HG03442 (cell line): ENCODE results near the gene KRT27.
"Not testable (repeated sequence)": the region's sequence is repeated elsewhere in the genome, so short reads cannot be mapped to it uniquely, and the experiment has no call there.

Source experiments
- ATAC-seq: cut with Tn5 transposase; IDR thresholded peaks from one replicate; pipeline ENCODE4 v1.9.1; 2021; ENCODE audit warnings: mild to moderate bottlenecking, moderate library complexity; ENCODE audit not compliant: unreplicated experiment

Gene KRT27

GRCh38 chr17:40760105-40761016 is 22.0 kb downstream of the KRT27 start:
- ATAC-seq, result no peak

GRCh38 chr17:40755231-40755630 is 27.1 kb downstream of the KRT27 start, which contains the start of gene KRT25:
Gene KRT25, minus strand, starts transcription at chr17:40755331. Its CDS starts 60 bp downstream, at chr17:40755271.
- no peak for ATAC-seq

GRCh38 chr17:40753804-40754203 is 28.5 kb downstream of the KRT27 start:
- ATAC-seq, result no peak

GRCh38 chr17:40751065-40751464 is 31.3 kb downstream of the KRT27 start:
- no peak for ATAC-seq

GRCh38 chr17:40750391-40750790 is 32.0 kb downstream of the KRT27 start:
- ATAC-seq, result no peak

GRCh38 chr17:40748666-40749065 is 33.7 kb downstream of the KRT27 start:
- not testable (repeated sequence) for ATAC-seq

DNA sequence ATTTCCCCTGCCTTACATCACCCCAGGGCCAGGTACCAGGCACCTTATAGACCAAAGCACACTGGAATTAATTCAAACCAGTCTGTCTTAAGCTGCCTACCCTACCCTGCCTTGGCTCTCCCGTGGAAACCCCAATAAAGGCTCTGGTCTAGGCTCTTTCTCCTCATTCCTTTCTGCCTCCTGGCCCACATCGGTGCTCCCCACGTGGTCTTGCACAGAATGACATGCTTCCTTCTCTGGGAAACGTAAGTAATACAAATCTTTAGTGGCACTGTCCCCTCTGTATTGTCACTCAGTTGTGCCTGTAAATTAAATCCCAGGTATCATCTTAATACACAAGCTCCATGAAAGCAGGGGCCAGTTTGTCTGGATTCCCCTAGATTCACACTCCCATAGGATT is 43.8 kb downstream of the KRT27 start:
- ATAC-seq, result no peak

GRCh38 chr17:40735016-40735415 is 47.3 kb downstream of the KRT27 start:
- ATAC-seq, result no peak

- ATAC-seq, result no peak
Observed at GRCh38 chr17:40734018-40734417, 48.3 kb downstream of the KRT27 start.

DNA sequence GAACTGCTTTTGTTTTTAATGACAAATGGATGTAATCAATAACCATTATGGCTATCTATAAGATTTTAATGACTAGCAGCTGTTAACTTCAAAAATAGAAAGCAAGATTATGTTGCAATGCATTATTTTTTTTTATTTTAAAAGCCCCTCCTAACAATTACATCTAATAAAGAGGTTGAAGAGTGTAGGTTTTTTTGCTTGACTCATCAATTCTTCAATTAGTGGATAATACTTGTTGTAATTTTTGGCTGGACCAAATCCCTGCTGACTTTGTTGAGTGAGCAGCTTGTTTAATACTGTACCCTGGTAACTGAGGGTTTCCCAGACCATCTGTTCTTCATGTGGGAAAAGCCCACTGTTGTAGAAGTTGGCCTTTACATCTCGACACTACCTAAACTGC is 51.4 kb downstream of the KRT27 start:
- ATAC-seq, result no peak

DNA sequence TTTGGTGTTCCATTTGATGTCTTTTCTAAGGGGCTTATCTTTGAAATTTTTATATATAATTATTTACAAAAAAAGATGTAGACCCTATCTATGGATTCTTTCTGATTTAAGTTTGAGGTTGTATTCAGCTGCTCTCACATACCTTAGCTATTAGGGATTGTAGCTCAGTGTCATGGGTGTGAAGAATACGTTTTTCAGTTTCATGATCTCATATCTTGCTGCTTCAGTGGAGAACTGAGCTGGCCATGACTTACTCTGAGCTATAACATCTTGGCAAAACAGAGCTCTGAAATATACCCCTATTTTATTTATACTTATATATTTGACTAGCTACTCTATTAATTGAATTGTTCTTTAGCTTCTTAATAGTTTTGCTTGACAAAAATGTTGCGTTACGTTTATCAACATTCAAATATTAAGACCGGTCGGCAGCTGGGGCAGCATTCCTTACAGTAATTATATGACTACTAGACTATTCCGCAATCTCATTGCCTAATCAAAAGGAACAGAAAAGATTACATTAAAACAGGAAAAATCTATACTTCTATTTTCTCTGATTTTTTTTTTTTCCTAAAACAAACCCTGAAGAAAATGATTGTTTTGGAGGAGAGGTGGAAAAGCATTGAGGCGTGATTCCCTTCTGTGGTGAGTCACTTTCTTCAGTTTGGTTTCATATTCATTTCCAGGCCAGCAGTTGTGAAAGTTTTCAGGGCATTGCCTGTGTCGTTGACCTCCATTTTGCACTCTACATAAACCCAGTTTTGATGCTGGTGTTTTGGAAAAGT is 54.7 kb downstream of the KRT27 start:
- no peak for ATAC-seq

DNA sequence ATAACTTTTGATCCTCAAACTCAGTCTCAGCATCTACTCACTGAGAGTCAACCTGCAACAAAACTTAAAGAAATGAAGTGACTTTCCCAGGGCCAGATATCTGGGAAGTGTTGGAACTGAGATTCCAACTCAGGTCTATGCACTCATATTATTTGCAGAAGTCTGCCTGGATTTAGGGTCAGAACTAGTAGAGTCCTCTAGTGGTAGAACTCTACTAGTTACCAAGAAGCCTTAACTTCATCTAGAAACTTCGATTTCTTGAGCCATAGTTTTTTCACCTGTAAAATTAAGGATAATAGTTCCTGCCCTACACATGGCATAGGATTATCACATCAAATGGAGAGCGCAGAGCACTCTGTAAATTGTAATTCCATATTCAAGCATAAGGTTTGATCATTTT is 55.4 kb downstream of the KRT27 start:
- ATAC-seq, result no peak
